ENCODE measurements around the gene LRRTM4. TPM values are rescaled to one million over a fixed set of nuclear protein-coding genes. Genes with fewer than 3 reads are reported as not detected.

LRRTM4 gene
- total RNA-seq, 1 donor from 2014 or later: not detected

- H3K4me3 ChIP-seq (ENCODE audit: low read depth, low read length): no peak overlapping the region
Observed at GRCh38 chr2:77469106-77469505, 53.1 kb downstream of the LRRTM4 start.

GRCh38 chr2:77459840-77460239 is 62.3 kb downstream of the LRRTM4 start:
- no peak for DNase-seq (ENCODE audit: low read depth)
- no peaks in the 10 kb centered on the region for H3K27me3 ChIP-seq (ENCODE audit: control insufficient read depth, insufficient read depth, low read length)
- TF ChIP-seq CTCF (IDR thresholded peaks at IDR 0.05; ENCODE audit: insufficient read depth, low read length, poor library complexity, severe bottlenecking): no peak
- no peak overlapping the region for H3K4me3 ChIP-seq (ENCODE audit: low read depth, low read length)
- H3K36me3 ChIP-seq (ENCODE audit: control insufficient read depth, insufficient read depth, low read length): no peaks in the 10 kb centered on the region

More at GRCh38 chr2:77469106-77469505, 53.1 kb downstream of the LRRTM4 start:
- TF ChIP-seq CTCF (IDR thresholded peaks at IDR 0.05; ENCODE audit: insufficient read depth, low read length, poor library complexity, severe bottlenecking): no peak
- H3K27me3 ChIP-seq (ENCODE audit: control insufficient read depth, insufficient read depth, low read length): no peaks in the 10 kb centered on the region
- no peaks in the 10 kb centered on the region for H3K36me3 ChIP-seq (ENCODE audit: control insufficient read depth, insufficient read depth, low read length)
- no peak for DNase-seq (ENCODE audit: low read depth)

- no peak overlapping the region for H3K4me3 ChIP-seq (ENCODE audit: low read depth, low read length)
- DNase-seq (ENCODE audit: low read depth): no peak
- no peak for TF ChIP-seq CTCF (IDR thresholded peaks at IDR 0.05; ENCODE audit: insufficient read depth, low read length, poor library complexity, severe bottlenecking)
- no peaks in the 10 kb centered on the region for H3K36me3 ChIP-seq (ENCODE audit: control insufficient read depth, insufficient read depth, low read length)
- no peaks in the 10 kb centered on the region for H3K27me3 ChIP-seq (ENCODE audit: control insufficient read depth, insufficient read depth, low read length)
Observed at GRCh38 chr2:77458216-77458615, 64.0 kb downstream of the LRRTM4 start.

GRCh38 chr2:77457665-77458064 is 64.5 kb downstream of the LRRTM4 start:
- H3K27me3 ChIP-seq (ENCODE audit: control insufficient read depth, insufficient read depth, low read length): no peaks in the 10 kb centered on the region
- no peaks in the 10 kb centered on the region for H3K36me3 ChIP-seq (ENCODE audit: control insufficient read depth, insufficient read depth, low read length)
- no peak overlapping the region for H3K4me3 ChIP-seq (ENCODE audit: low read depth, low read length)
- no peak for DNase-seq (ENCODE audit: low read depth)
- TF ChIP-seq CTCF (IDR thresholded peaks at IDR 0.05; ENCODE audit: insufficient read depth, low read length, poor library complexity, severe bottlenecking): no peak

- Histone ChIP-seq H3K4me3 (ENCODE audit: low read depth, low read length) (no peak overlapping the region), H3K27me3 (ENCODE audit: control insufficient read depth, insufficient read depth, low read length) (no peaks in the 10 kb centered on the region), H3K36me3 (ENCODE audit: control insufficient read depth, insufficient read depth, low read length) (no peaks in the 10 kb centered on the region)
- DNase-seq (ENCODE audit: low read depth): no peak
- no peak for TF ChIP-seq CTCF (IDR thresholded peaks at IDR 0.05; ENCODE audit: insufficient read depth, low read length, poor library complexity, severe bottlenecking)
Observed at GRCh38 chr2:77443076-77443475, 79.1 kb downstream of the LRRTM4 start.

GRCh38 chr2:77434880-77435279 is 87.3 kb downstream of the LRRTM4 start:
- H3K4me3 ChIP-seq (ENCODE audit: low read depth, low read length): no peak overlapping the region
- H3K36me3 ChIP-seq (ENCODE audit: control insufficient read depth, insufficient read depth, low read length): no peaks in the 10 kb centered on the region
- H3K27me3 ChIP-seq (ENCODE audit: control insufficient read depth, insufficient read depth, low read length): no peaks in the 10 kb centered on the region
- no peak for DNase-seq (ENCODE audit: low read depth)
- peak; percentile 39 for TF ChIP-seq CTCF (IDR thresholded peaks at IDR 0.05; ENCODE audit: insufficient read depth, low read length, poor library complexity, severe bottlenecking)

Data from kidney epithelial cell (primary cell).